ENCODE data around the gene NRAS. TPM values are rescaled to one million over a fixed set of nuclear protein-coding genes. Genes with fewer than 3 reads are reported as not detected.

NRAS gene
- total and polyA plus RNA-seq, 3 donors from 2014 or later, result 17.4 to 24.6 (median 22.8) TPM

GRCh38 chr1:114669562-114670082 lies 46.9 kb downstream of the NRAS start, which contains the start of gene DENND2C:
TSS of gene DENND2C (minus strand) at chr1:114670049. CDS start at chr1:114625984, 44,065 bp downstream.
- intact Hi-C loops (cut with DNase I; ENCODE audit: low total_unique reads), result no loop called here
- Histone ChIP-seq H3K9me3 (no peaks in the 10 kb centered on the region), H3K27me3 (no peaks in the 10 kb centered on the region), H3K36me3 (ENCODE audit: low read depth, missing control alignments) (no peaks in the 10 kb centered on the region), H3K27ac (peak within 1 kb of the TSS; percentile 62 to 71), H3K4me3 (peak within 1 kb of the TSS; percentile 81 to 82), H3K4me1 (no peaks in the 10 kb centered on the region)
- TF ChIP-seq CTCF (IDR thresholded peaks at IDR 0.05) (no peak), POLR2A (IDR thresholded peaks at IDR 0.05) (no peak)
- DNase-seq, result no peak
- WGBS, 2 donors, result 0% methylated on average over 14 to 50 of the region's 50 CpGs

- Histone ChIP-seq H3K36me3 (ENCODE audit: low read depth, missing control alignments) (no peaks in the 10 kb centered on the region), H3K27me3 (no peaks in the 10 kb centered on the region), H3K4me1 (no peaks in the 10 kb centered on the region), H3K9me3 (no peaks in the 10 kb centered on the region), H3K27ac (peak overlapping the region; percentile 62 to 71), H3K4me3 (peak overlapping the region; percentile 81 to 82)
- TF ChIP-seq CTCF (IDR thresholded peaks at IDR 0.05), result no peak
- TF ChIP-seq POLR2A (IDR thresholded peaks at IDR 0.05), result no peak
- intact Hi-C loops (cut with DNase I; ENCODE audit: low total_unique reads), result no loop called here
- 32 to 35% methylated on average over 13 of the region's 13 CpGs for WGBS, 2 donors
- no peak for DNase-seq
Measured at GRCh38 chr1:114668784-114669561, 47.6 kb downstream of the NRAS start.

DNA sequence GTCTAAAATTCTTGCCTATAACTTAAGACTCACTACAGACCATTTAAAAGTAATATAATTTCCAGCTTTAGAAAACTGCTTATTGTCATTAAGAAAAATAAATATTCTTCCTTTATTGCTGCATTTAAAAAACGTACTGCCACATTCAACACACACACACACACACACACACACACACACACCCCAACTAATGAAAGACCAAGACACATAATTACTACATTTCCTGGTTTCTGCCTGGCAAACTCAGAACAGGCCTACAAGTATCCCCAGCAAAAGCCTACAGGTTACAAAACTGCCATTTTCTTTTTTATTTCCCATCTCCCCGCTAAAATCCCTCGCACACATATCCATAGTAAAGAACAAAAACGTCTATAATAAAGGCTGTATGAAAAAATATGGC lies 48.2 kb downstream of the NRAS start:
- Histone ChIP-seq H3K4me1 (no peaks in the 10 kb centered on the region), H3K27ac (no peak overlapping the region), H3K9me3 (no peaks in the 10 kb centered on the region), H3K27me3 (no peaks in the 10 kb centered on the region), H3K36me3 (ENCODE audit: low read depth, missing control alignments) (no peaks in the 10 kb centered on the region), H3K4me3 (no peak overlapping the region)
- no peak for TF ChIP-seq POLR2A (IDR thresholded peaks at IDR 0.05)
- intact Hi-C loops (cut with DNase I; ENCODE audit: low total_unique reads), result no loop called here
- whole genome bisulfite sequencing, 2 donors, result 56 to 73% methylated on average over 4 of the region's 4 CpGs
- no peak for DNase-seq

GRCh38 chr1:114666954-114667353 lies 49.6 kb downstream of the NRAS start:
- intact Hi-C loops (cut with DNase I; ENCODE audit: low total_unique reads), result no loop called here
- 82 to 90% methylated on average over 3 of the region's 3 CpGs for WGBS, 2 donors
- Histone ChIP-seq H3K4me3 (no peak overlapping the region), H3K4me1 (no peaks in the 10 kb centered on the region), H3K27me3 (no peaks in the 10 kb centered on the region), H3K36me3 (ENCODE audit: low read depth, missing control alignments) (no peaks in the 10 kb centered on the region), H3K27ac (no peak overlapping the region), H3K9me3 (no peaks in the 10 kb centered on the region)
- no peak for DNase-seq
- TF ChIP-seq CTCF (IDR thresholded peaks at IDR 0.05), result no peak
- TF ChIP-seq POLR2A (IDR thresholded peaks at IDR 0.05), result no peak

GRCh38 chr1:114660238-114660637 lies 56.3 kb downstream of the NRAS start:
- intact Hi-C loops (cut with DNase I; ENCODE audit: low total_unique reads), result no loop called here
- Histone ChIP-seq H3K4me3 (no peak overlapping the region), H3K4me1 (no peaks in the 10 kb centered on the region), H3K27ac (no peak overlapping the region), H3K27me3 (no peaks in the 10 kb centered on the region), H3K9me3 (no peaks in the 10 kb centered on the region), H3K36me3 (ENCODE audit: low read depth, missing control alignments) (no peaks in the 10 kb centered on the region)
- WGBS, 2 donors, result 36 to 57% methylated on average over 2 of the region's 2 CpGs
- no peak for DNase-seq
- TF ChIP-seq CTCF (IDR thresholded peaks at IDR 0.05), result no peak
- TF ChIP-seq POLR2A (IDR thresholded peaks at IDR 0.05), result no peak

Small RNAs within 50 kb of the gene (small RNA-seq; reads per million reads assigned to genes)
- gene RN7SL432P, result 0 reads per million in 2 donors
- 0 reads per million in 2 donors for gene RNY1P13

Other genes with a start within 250 kb of the NRAS start
- 10 to 100 TPM; 63.7 to 88.7 TPM for gene TRIM33, start 205.6 kb downstream of the NRAS start, total RNA-seq
- gene TRIM33, start 205.6 kb downstream of the NRAS start, polyA plus RNA-seq (ENCODE audit: insufficient read depth, low read depth, low replicate concordance), result 67.9 TPM
- gene BCAS2, start 135.2 kb downstream of the NRAS start, total RNA-seq, result 10 to 100 TPM; 47.7 to 51.4 TPM
- gene BCAS2, start 135.2 kb downstream of the NRAS start, polyA plus RNA-seq (ENCODE audit: insufficient read depth, low read depth, low replicate concordance), result 41.8 TPM
- 10 to 100 TPM; 15.0 to 18.8 TPM for gene DENND2C, start 46.7 kb downstream of the NRAS start, total RNA-seq
- 10.5 TPM for gene DENND2C, start 46.7 kb downstream of the NRAS start, polyA plus RNA-seq (ENCODE audit: insufficient read depth, low read depth, low replicate concordance)
- under 1 TPM in 1 of 2 donors, not detected in 1; 0.12 TPM for gene AMPD1, start 21.2 kb downstream of the NRAS start, total RNA-seq
- gene AMPD1, start 21.2 kb downstream of the NRAS start, polyA plus RNA-seq (ENCODE audit: insufficient read depth, low read depth, low replicate concordance), result 1.5 TPM
- 100 to 1,000 TPM; 354 to 495 TPM for gene CSDE1, start 41.2 kb upstream of the NRAS start, total RNA-seq
- 488 TPM for gene CSDE1, start 41.2 kb upstream of the NRAS start, polyA plus RNA-seq (ENCODE audit: insufficient read depth, low read depth, low replicate concordance)
- 10 to 100 TPM; 27.3 to 47.3 TPM for gene SIKE1, start 63.9 kb upstream of the NRAS start, total RNA-seq
- gene SIKE1, start 63.9 kb upstream of the NRAS start, polyA plus RNA-seq (ENCODE audit: insufficient read depth, low read depth, low replicate concordance), result 27.3 TPM
- 10 to 100 TPM; 29.8 to 66.5 TPM for gene SYCP1, start 138.1 kb upstream of the NRAS start, total RNA-seq
- 10.5 TPM for gene SYCP1, start 138.1 kb upstream of the NRAS start, polyA plus RNA-seq (ENCODE audit: insufficient read depth, low read depth, low replicate concordance)

All from testis (tissue), 3 donors.